Pancreas (tissue), 10 donors: ENCODE data around the gene ZNF19. TPM values are rescaled to one million over a fixed set of nuclear protein-coding genes. Genes with fewer than 3 reads are reported as not detected.

ENCODE experiments used
- ATAC-seq, 4 donors: fragments of 200-7000 bp; cut with Tn5 transposase; one replicate each; pipeline versions ENCODE4 v1.8.0 to v1.9.1; 2020; ENCODE audit warnings: mild to moderate bottlenecking in 4 of 4, moderate library complexity in 4 of 4
- DNase-seq, 6 donors: peaks; one replicate each; pipeline ENCODE4 v3.0.0-alpha.2; 2020
- FAIRE-seq: peaks from 2 replicates; lab custom pipeline; 2012; peaks lifted over from hg19 to GRCh38; lab: Jason Lieb, UNC
- H3K27ac ChIP-seq, 4 donors: fragments of 200-600 bp; sonication (generic); 1 replicate in 3 of 4; 2 replicates in 1 of 4; pipeline versions ENCODE4 v1.5.0 to v1.8.0; 2020
- H3K27me3 ChIP-seq, 4 donors: fragments of 200-600 bp; one replicate each; pipeline ENCODE4 v1.8.0; 2021
- H3K36me3 ChIP-seq, 3 donors: fragments of 200-600 bp; sonication (generic) in 1 of 3; one replicate each; pipeline versions ENCODE4 v1.5.0 to v1.8.0; 2020 to 2021
- H3K4me1 ChIP-seq, 3 donors: fragments of 200-600 bp; one replicate each; pipeline ENCODE4 v1.8.0; 2021
- H3K4me3 ChIP-seq, 4 donors: fragments of 200-600 bp; sonication (generic) in 2 of 4; one replicate each; pipeline versions ENCODE4 v1.5.0 to v1.8.0; 2020 to 2021
- H3K9me3 ChIP-seq, 4 donors: fragments of 200-600 bp; one replicate each; pipeline ENCODE4 v1.8.0; 2021
- WGBS, 2 donors: extraction: QIAGEN DNeasy Blood & Tissue Kit; methylation state at CpG; one replicate each; pipeline ENCODE4 v1.1.7; 2013; 5-methylcytosine and 5-hydroxymethylcytosine counted together
- intact Hi-C, 3 donors: fragments of 100-400 bp; cut with DNase I; formaldehyde crosslinking; loops; one replicate each; pipeline versions ENCODE4 v1.11.1 to v1.14.2; 2022
- polyA plus RNA-seq, 2 donors: library from polyadenylated mRNA; stranded (reverse); fragments of 200-250 nt; gene quantifications; one replicate each; pipeline ENCODE4 v1.2.3, GENCODE V29; 2013
- total RNA-seq, 6 donors: library from RNA; stranded (reverse); fragmentation: NEBNext Ultra II Directional in 4 of 6; extraction: Animal tissue kit (Norgen Biotek cat#: 25700) in 4 of 6; gene quantifications; one replicate each; pipeline versions ENCODE4 v1.2.1 to v1.2.4, GENCODE V29; 2021 to 2023
- TF ChIP-seq, protein P1 (sequence below), 4 donors: fragments of 200-600 bp; sonication (generic) in 3 of 4; IDR thresholded peaks; one replicate each; pipeline versions ENCODE4 v1.5.0 to v1.8.0; 2021; ENCODE audit warnings: antibody characterized with exemption in 4 of 4
- donor health status: healthy with polysubstance abuse.
- donor health status: DM: no; HTN: no; CAD: no; lungs with moderate emphysema.
- donor health status: DM: no; HTN: no; CAD: no.
- donor health status: control.
- donor health status: control.
- donor health status: Bipolar disorder and iron deficiency.
- donor health status: DM: yes; HTN: yes; CAD: no.
- donor health status: DM: no; HTN: no; CAD: no.
- donor health status: DM: no; HTN: no; CAD: no.
- donor health status: DM: yes; HTN: yes; CAD: no.

Gene ZNF19
- total and polyA plus RNA-seq, 8 donors, result 2.9 to 7.3 (median 4.9) TPM

GRCh38 chr16:71432906-71433305, 56.2 kb downstream of the ZNF19 start:
- Histone ChIP-seq H3K27me3 (no peaks in the 10 kb centered on the region), H3K4me3 (no peak overlapping the region), H3K27ac (no peak overlapping the region), H3K9me3 (no peaks in the 10 kb centered on the region), H3K36me3 (no peaks in the 10 kb centered on the region), H3K4me1 (no peaks in the 10 kb centered on the region)
- TF ChIP-seq, protein P1, sequence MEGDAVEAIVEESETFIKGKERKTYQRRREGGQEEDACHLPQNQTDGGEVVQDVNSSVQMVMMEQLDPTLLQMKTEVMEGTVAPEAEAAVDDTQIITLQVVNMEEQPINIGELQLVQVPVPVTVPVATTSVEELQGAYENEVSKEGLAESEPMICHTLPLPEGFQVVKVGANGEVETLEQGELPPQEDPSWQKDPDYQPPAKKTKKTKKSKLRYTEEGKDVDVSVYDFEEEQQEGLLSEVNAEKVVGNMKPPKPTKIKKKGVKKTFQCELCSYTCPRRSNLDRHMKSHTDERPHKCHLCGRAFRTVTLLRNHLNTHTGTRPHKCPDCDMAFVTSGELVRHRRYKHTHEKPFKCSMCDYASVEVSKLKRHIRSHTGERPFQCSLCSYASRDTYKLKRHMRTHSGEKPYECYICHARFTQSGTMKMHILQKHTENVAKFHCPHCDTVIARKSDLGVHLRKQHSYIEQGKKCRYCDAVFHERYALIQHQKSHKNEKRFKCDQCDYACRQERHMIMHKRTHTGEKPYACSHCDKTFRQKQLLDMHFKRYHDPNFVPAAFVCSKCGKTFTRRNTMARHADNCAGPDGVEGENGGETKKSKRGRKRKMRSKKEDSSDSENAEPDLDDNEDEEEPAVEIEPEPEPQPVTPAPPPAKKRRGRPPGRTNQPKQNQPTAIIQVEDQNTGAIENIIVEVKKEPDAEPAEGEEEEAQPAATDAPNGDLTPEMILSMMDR (IDR thresholded peaks at IDR 0.05), result no peak
- intact Hi-C loops, result no loop called here
- ATAC-seq (no peak), DNase-seq (no peak), FAIRE-seq (no peak)
- WGBS, 2 donors, result 52 to 77% methylated on average over 6 of the region's 6 CpGs

GRCh38 chr16:71431991-71432390, 57.1 kb downstream of the ZNF19 start:
- Histone ChIP-seq H3K4me3 (no peak overlapping the region), H3K27ac (no peak overlapping the region), H3K27me3 (no peaks in the 10 kb centered on the region), H3K9me3 (no peaks in the 10 kb centered on the region), H3K4me1 (no peaks in the 10 kb centered on the region), H3K36me3 (no peaks in the 10 kb centered on the region)
- TF ChIP-seq, protein P1 (IDR thresholded peaks at IDR 0.05), result no peak
- WGBS, 2 donors, result 79 to 81% methylated on average over 9 of the region's 9 CpGs
- intact Hi-C loops, result no loop called here
- no peak for ATAC-seq
- no peak for FAIRE-seq
- DNase-seq, result no peak

GRCh38 chr16:71431176-71431575, 57.9 kb downstream of the ZNF19 start:
- intact Hi-C loops, result no loop called here
- FAIRE-seq, result no peak
- H3K9me3 ChIP-seq, result no peaks in the 10 kb centered on the region
- 68 to 82% methylated on average over 14 of the region's 14 CpGs for WGBS, 2 donors
- no peak overlapping the region for H3K4me3 ChIP-seq
- no peaks in the 10 kb centered on the region for H3K36me3 ChIP-seq
- ATAC-seq, result no peak
- H3K4me1 ChIP-seq, result no peaks in the 10 kb centered on the region
- no peaks in the 10 kb centered on the region for H3K27me3 ChIP-seq
- DNase-seq, result no peak
- TF ChIP-seq, protein P1 (IDR thresholded peaks at IDR 0.05), result no peak
- H3K27ac ChIP-seq, result no peak overlapping the region

DNA sequence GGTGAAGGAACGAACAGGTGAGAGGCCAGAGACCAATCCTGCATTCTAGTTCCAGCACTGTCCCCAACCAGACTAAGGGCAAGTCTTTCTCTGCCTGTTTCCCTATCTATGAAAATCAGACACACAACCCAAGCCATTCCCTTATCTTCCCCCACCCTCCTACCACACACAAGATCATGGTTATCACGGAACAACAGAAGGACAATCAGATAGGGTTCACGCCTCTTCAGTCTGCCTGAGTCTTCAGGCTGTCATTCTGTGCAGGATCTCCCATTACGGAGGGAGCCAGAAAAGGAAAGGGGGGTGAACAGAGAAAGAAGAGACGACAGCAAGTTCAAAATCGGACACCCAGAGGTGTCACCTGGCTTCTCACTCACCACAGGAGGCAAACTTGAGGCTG, 58.4 kb downstream of the ZNF19 start:
- intact Hi-C loops, result no loop called here
- Histone ChIP-seq H3K27me3 (no peaks in the 10 kb centered on the region), H3K4me1 (no peaks in the 10 kb centered on the region), H3K36me3 (no peaks in the 10 kb centered on the region), H3K27ac (no peak overlapping the region), H3K9me3 (no peaks in the 10 kb centered on the region), H3K4me3 (no peak overlapping the region)
- 50 to 59% methylated on average over 6 of the region's 6 CpGs for WGBS, 2 donors
- DNase-seq (no peak), FAIRE-seq (no peak), ATAC-seq (no peak)
- TF ChIP-seq, protein P1 (IDR thresholded peaks at IDR 0.05), result no peak

- TF ChIP-seq, protein P1 (IDR thresholded peaks at IDR 0.05), result no peak
- no peaks in the 10 kb centered on the region for H3K4me1 ChIP-seq
- no peak overlapping the region for H3K4me3 ChIP-seq
- no peak overlapping the region for H3K27ac ChIP-seq
- H3K9me3 ChIP-seq, result no peaks in the 10 kb centered on the region
- no peaks in the 10 kb centered on the region for H3K36me3 ChIP-seq
- FAIRE-seq, result no peak
- 71 to 72% methylated on average over 3 of the region's 3 CpGs for WGBS, 2 donors
- no peak for DNase-seq
- no peaks in the 10 kb centered on the region for H3K27me3 ChIP-seq
- ATAC-seq, result no peak
- intact Hi-C loops, result no loop called here
These were observed 59.5 kb downstream of the ZNF19 start for GRCh38 chr16:71429581-71429980.
